HEK293 (cell line): ENCODE data around the gene PPFIA2.

Experiments
- CTCF ChIA-PET: fragments of 350-600 bp; formaldehyde crosslinking; extraction: SDS; loops from one replicate; lab custom pipeline; 2021; ENCODE audit warnings: antibody characterized with exemption; lab: Yijun Ruan, JAX
- POLR2A ChIA-PET: fragments of 300-600 bp; formaldehyde crosslinking; extraction: SDS; loops from one replicate; lab custom pipeline; 2020; ENCODE audit warnings: antibody characterized with exemption, inconsistent platforms; lab: Yijun Ruan, JAX
- H3K27ac ChIP-seq: fragments of 200-500 bp; sonication (Bioruptor generic); 2 replicates; pipeline ENCODE4 v1.5.1; 2014; ENCODE audit warnings: low read depth, low read length, control low read depth, inconsistent platforms; ENCODE audit errors: extremely low read depth
- H3K36me3 ChIP-seq, 2 experiments: fragments of 200-500 bp in 1 of 2; sonication (Bioruptor generic) in 1 of 2; 1 replicate in 1 of 2; 2 replicates in 1 of 2; pipeline ENCODE4 v1.5.1; 2014 to 2017; ENCODE audit warnings: inconsistent platforms in 2 of 2, low read length in 2 of 2; ENCODE audit not compliant: control insufficient read depth in 2 of 2, insufficient read depth in 1 of 2
- H3K4me1 ChIP-seq: fragments of 200-500 bp; sonication (Bioruptor generic); 2 replicates; pipeline ENCODE4 v1.5.1; 2014; ENCODE audit warnings: mild to moderate bottlenecking, low read length, inconsistent platforms; ENCODE audit not compliant: control insufficient read depth, insufficient read depth
- H3K4me3 ChIP-seq: 2 replicates; pipeline ENCODE4 v1.5.1; 2011; ENCODE audit warnings: low read depth, mild to moderate bottlenecking, control low read depth, low read length, moderate library complexity
- H3K9me3 ChIP-seq: fragments of 200-500 bp; sonication (Bioruptor generic); 2 replicates; pipeline ENCODE4 v1.5.1; 2014; ENCODE audit warnings: low read depth, low read length, inconsistent platforms; ENCODE audit not compliant: control insufficient read depth, insufficient read depth
- BCL11A ChIP-seq: fragments of 450-650 bp; formaldehyde crosslinking; IDR thresholded peaks from 2 replicates; pipeline ENCODE4 v1.5.1; 2016; ENCODE audit warnings: low read depth, missing biosample characterization, missing genetic modification characterization
- GLI2 ChIP-seq: fragments of 450-650 bp; formaldehyde crosslinking; IDR thresholded peaks from 2 replicates; pipeline ENCODE4; 2017; ENCODE audit warnings: missing biosample characterization, missing genetic modification characterization, low read depth, borderline replicate concordance
- KLF9 ChIP-seq: fragments of 450-650 bp; formaldehyde crosslinking; IDR thresholded peaks from 2 replicates; pipeline ENCODE4 v1.5.1; 2016; ENCODE audit warnings: missing biosample characterization, missing genetic modification characterization, low read depth
- SP3 ChIP-seq: fragments of 450-650 bp; formaldehyde crosslinking; IDR thresholded peaks from 2 replicates; pipeline ENCODE4 v1.5.1; 2016; ENCODE audit warnings: missing biosample characterization, missing genetic modification characterization
- ZNF16 ChIP-seq: fragments of 450-650 bp; formaldehyde crosslinking; IDR thresholded peaks from 2 replicates; pipeline ENCODE4 v1.5.1; 2016; ENCODE audit warnings: low read depth, missing biosample characterization, missing genetic modification characterization
- ZNF174 ChIP-seq: fragments of 450-650 bp; formaldehyde crosslinking; IDR thresholded peaks from 2 replicates; pipeline ENCODE4 v1.5.0; 2017; ENCODE audit warnings: missing biosample characterization, mild to moderate bottlenecking, missing genetic modification characterization
- ZNF239 ChIP-seq: fragments of 450-650 bp; formaldehyde crosslinking; IDR thresholded peaks from 2 replicates; pipeline ENCODE4 v1.5.1; 2016; ENCODE audit warnings: missing biosample characterization, missing genetic modification characterization
- ZNF335 ChIP-seq: fragments of 450-650 bp; formaldehyde crosslinking; conservative IDR thresholded peaks from 2 replicates; pipeline ENCODE4 v1.5.1; 2016; ENCODE audit warnings: missing biosample characterization, missing genetic modification characterization
- ZNF555 ChIP-seq: fragments of 450-650 bp; formaldehyde crosslinking; conservative IDR thresholded peaks from 2 replicates; pipeline ENCODE4 v1.5.1; 2017; ENCODE audit warnings: missing biosample characterization, mild to moderate bottlenecking, missing genetic modification characterization, inconsistent platforms
- ZNF571 ChIP-seq: fragments of 450-650 bp; formaldehyde crosslinking; IDR thresholded peaks from 2 replicates; pipeline ENCODE4 v1.5.0; 2017; ENCODE audit warnings: missing biosample characterization, missing genetic modification characterization
- ZNF623 ChIP-seq: fragments of 450-650 bp; formaldehyde crosslinking; IDR thresholded peaks from 2 replicates; pipeline ENCODE4 v1.5.1; 2016; ENCODE audit warnings: missing biosample characterization, missing genetic modification characterization
- ZNF624 ChIP-seq: fragments of 450-650 bp; formaldehyde crosslinking; IDR thresholded peaks from 2 replicates; pipeline ENCODE4 v1.5.1; 2017; ENCODE audit warnings: missing biosample characterization, missing genetic modification characterization
- ZNF629 ChIP-seq: fragments of 450-650 bp; formaldehyde crosslinking; IDR thresholded peaks from 2 replicates; pipeline ENCODE4 v1.5.1; 2017; ENCODE audit warnings: missing biosample characterization, missing genetic modification characterization
- TF ChIP-seq, protein P1 (sequence below): fragments of 450-650 bp; formaldehyde crosslinking; IDR thresholded peaks from 2 replicates; pipeline ENCODE4 v1.5.1; 2016; ENCODE audit warnings: missing biosample characterization, missing genetic modification characterization
- TF ChIP-seq, protein P2 (sequence below): fragments of 450-650 bp; formaldehyde crosslinking; IDR thresholded peaks from 2 replicates; pipeline ENCODE4 v1.5.1; 2016; ENCODE audit warnings: missing biosample characterization, missing genetic modification characterization
- TF ChIP-seq, protein P3 (sequence below): fragments of 450-650 bp; formaldehyde crosslinking; IDR thresholded peaks from 2 replicates; pipeline ENCODE4 v1.5.1; 2016; ENCODE audit warnings: missing biosample characterization, missing genetic modification characterization
- TF ChIP-seq, protein P4 (sequence below): fragments of 450-650 bp; IDR thresholded peaks from 2 replicates; pipeline ENCODE4 v1.5.1; 2018; ENCODE audit warnings: missing biosample characterization, missing genetic modification characterization
- TF ChIP-seq, protein P5 (sequence below): fragments of 450-650 bp; formaldehyde crosslinking; IDR thresholded peaks from 2 replicates; pipeline ENCODE4 v1.5.1; 2017; ENCODE audit warnings: missing biosample characterization, missing genetic modification characterization

PPFIA2 gene

DNA sequence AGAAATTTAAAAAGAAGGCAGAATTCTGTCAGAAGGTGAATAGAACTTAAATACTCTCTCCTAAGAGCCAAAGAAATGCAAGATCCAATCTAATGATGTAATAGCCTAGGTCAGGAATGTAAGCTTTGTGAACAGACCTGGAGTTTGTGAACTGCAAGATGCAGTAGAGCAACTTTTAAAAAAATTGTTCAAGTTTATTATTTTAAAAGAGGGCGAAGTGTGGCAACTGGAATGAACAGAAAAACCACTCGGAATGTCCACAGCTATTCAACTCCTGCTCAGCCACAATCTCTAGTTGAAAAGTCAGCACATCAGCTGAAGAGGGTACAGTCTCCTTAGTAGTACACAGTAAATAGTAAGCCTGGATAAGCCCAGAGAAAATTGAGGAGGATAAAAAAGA lies 228.8 kb downstream of the PPFIA2 start:
- POLR2A ChIA-PET = no interaction called here
- TF ChIP-seq, protein P1, sequence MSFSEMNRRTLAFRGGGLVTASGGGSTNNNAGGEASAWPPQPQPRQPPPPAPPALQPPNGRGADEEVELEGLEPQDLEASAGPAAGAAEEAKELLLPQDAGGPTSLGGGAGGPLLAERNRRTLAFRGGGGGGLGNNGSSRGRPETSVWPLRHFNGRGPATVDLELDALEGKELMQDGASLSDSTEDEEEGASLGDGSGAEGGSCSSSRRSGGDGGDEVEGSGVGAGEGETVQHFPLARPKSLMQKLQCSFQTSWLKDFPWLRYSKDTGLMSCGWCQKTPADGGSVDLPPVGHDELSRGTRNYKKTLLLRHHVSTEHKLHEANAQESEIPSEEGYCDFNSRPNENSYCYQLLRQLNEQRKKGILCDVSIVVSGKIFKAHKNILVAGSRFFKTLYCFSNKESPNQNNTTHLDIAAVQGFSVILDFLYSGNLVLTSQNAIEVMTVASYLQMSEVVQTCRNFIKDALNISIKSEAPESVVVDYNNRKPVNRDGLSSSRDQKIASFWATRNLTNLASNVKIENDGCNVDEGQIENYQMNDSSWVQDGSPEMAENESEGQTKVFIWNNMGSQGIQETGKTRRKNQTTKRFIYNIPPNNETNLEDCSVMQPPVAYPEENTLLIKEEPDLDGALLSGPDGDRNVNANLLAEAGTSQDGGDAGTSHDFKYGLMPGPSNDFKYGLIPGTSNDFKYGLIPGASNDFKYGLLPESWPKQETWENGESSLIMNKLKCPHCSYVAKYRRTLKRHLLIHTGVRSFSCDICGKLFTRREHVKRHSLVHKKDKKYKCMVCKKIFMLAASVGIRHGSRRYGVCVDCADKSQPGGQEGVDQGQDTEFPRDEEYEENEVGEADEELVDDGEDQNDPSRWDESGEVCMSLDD (tag by site-specific recombination) = no peak
- TF ChIP-seq, protein P2, sequence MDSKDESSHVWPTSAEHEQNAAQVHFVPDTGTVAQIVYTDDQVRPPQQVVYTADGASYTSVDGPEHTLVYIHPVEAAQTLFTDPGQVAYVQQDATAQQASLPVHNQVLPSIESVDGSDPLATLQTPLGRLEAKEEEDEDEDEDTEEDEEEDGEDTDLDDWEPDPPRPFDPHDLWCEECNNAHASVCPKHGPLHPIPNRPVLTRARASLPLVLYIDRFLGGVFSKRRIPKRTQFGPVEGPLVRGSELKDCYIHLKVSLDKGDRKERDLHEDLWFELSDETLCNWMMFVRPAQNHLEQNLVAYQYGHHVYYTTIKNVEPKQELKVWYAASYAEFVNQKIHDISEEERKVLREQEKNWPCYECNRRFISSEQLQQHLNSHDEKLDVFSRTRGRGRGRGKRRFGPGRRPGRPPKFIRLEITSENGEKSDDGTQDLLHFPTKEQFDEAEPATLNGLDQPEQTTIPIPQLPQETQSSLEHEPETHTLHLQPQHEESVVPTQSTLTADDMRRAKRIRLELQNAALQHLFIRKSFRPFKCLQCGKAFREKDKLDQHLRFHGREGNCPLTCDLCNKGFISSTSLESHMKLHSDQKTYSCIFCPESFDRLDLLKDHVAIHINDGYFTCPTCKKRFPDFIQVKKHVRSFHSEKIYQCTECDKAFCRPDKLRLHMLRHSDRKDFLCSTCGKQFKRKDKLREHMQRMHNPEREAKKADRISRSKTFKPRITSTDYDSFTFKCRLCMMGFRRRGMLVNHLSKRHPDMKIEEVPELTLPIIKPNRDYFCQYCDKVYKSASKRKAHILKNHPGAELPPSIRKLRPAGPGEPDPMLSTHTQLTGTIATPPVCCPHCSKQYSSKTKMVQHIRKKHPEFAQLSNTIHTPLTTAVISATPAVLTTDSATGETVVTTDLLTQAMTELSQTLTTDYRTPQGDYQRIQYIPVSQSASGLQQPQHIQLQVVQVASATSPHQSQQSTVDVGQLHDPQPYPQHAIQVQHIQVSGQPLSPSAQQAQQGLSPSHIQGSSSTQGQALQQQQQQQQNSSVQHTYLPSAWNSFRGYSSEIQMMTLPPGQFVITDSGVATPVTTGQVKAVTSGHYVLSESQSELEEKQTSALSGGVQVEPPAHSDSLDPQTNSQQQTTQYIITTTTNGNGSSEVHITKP = no peak
- TF ChIP-seq ZNF624 (tag by site-specific recombination) = no peak
- TF ChIP-seq, protein P3, sequence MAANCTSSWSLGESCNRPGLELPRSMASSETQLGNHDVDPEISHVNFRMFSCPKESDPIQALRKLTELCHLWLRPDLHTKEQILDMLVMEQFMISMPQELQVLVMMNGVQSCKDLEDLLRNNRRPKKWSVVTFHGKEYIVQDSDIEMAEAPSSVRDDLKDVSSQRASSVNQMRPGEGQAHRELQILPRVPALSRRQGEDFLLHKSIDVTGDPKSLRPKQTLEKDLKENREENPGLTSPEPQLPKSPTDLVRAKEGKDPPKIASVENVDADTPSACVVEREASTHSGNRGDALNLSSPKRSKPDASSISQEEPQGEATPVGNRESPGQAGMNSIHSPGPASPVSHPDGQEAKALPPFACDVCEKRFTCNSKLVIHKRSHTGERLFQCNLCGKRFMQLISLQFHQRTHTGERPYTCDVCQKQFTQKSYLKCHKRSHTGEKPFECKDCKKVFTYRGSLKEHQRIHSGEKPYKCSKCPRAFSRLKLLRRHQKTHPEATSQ (tag by site-specific recombination) = no peak
- TF ChIP-seq, protein P4, sequence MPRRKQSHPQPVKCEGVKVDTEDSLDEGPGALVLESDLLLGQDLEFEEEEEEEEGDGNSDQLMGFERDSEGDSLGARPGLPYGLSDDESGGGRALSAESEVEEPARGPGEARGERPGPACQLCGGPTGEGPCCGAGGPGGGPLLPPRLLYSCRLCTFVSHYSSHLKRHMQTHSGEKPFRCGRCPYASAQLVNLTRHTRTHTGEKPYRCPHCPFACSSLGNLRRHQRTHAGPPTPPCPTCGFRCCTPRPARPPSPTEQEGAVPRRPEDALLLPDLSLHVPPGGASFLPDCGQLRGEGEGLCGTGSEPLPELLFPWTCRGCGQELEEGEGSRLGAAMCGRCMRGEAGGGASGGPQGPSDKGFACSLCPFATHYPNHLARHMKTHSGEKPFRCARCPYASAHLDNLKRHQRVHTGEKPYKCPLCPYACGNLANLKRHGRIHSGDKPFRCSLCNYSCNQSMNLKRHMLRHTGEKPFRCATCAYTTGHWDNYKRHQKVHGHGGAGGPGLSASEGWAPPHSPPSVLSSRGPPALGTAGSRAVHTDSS = no peak
- no peak for TF ChIP-seq ZNF239
- no peak for TF ChIP-seq SP3
- TF ChIP-seq ZNF571 (tag by site-specific recombination) = no peak
- CTCF ChIA-PET = no interaction called here
- H3K4me1 ChIP-seq = no peaks in the 10 kb centered on the region
- H3K27ac ChIP-seq = no peak overlapping the region
- no peaks in the 10 kb centered on the region for H3K36me3 ChIP-seq
- H3K4me3 ChIP-seq = no peak overlapping the region
- H3K9me3 ChIP-seq = no peaks in the 10 kb centered on the region

DNA sequence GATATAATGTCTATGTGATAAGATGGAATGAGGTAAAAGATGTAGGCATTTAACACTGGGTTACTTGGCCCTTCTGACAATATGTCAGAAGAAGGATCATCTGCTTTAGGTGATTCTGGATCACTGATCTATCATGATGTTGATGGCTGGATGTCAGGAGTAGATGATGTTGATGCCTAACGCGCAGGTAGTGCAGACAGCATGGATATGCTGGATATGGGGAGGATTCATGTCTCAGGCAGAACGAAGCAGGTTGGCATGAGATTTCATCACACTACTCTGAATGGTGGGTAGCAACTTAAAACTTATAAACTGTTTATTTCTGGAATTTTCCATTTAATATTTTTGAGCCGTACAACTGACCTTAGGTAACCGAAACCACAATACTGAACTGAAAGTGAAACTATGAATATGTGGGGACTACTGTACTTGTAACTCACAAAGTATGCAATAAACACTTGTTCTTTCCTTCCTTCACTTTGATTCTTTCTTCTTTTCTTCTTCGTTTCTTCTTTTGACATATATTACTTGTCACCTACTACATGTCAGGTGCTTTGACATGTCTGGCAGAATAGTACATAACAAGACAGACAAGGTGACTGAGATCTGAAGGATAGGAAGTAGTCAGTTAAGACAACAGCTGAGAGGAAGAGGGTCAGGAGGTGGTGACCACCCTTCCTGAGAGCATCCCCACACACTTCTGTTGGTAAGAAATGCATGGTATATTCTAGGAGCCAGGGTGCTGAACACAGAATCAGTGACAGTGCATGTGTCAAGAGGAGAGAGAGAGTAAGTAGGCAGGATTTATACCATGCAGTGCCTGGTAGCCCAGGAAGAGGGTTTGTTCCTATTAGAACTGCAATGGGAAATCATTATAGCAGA lies 238.8 kb downstream of the PPFIA2 start:
- H3K4me3 ChIP-seq = no peak overlapping the region

DNA sequence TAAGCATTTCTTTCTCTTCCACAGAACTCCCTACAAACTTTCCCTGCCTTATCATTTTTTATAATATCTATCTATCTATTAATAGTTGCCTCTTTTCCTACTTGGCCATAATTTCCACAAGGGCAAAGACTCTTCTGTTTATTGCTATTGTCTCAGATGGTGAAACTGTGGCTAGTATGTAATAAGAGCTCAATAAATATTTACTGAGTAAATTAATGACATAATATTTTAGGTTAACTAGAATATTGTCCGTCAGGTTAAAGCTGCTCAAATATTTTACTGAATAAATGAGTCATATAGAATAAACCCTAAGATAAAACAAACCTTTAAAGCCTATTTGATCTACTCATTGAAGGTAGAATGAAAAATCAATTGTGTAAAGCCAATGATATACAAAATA lies 240.5 kb downstream of the PPFIA2 start:
- CTCF ChIA-PET = interaction anchor here (0.6 kb wide), 1 partner anchor 9 kb away, joined by 3 read pairs; no protein-coding TSS in a partner anchor
- POLR2A ChIA-PET = no interaction called here
- Histone ChIP-seq H3K27ac (no peak overlapping the region), H3K9me3 (no peaks in the 10 kb centered on the region), H3K36me3 (no peaks in the 10 kb centered on the region), H3K4me1 (no peaks in the 10 kb centered on the region), H3K4me3 (no peak overlapping the region)
- TF ChIP-seq ZNF623 (tag by site-specific recombination) (no peak), ZNF174 (tag by site-specific recombination) (no peak), ZNF555 (tag by site-specific recombination) (no peak), ZNF16 (tag by site-specific recombination) (no peak), BCL11A (tag by site-specific recombination) (no peak)
- TF ChIP-seq, protein P5, sequence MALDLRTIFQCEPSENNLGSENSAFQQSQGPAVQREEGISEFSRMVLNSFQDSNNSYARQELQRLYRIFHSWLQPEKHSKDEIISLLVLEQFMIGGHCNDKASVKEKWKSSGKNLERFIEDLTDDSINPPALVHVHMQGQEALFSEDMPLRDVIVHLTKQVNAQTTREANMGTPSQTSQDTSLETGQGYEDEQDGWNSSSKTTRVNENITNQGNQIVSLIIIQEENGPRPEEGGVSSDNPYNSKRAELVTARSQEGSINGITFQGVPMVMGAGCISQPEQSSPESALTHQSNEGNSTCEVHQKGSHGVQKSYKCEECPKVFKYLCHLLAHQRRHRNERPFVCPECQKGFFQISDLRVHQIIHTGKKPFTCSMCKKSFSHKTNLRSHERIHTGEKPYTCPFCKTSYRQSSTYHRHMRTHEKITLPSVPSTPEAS = no peak

More for the DNA sequence above, 238.8 kb downstream of the PPFIA2 start:
- H3K36me3 ChIP-seq = no peaks in the 10 kb centered on the region
- no peak overlapping the region for H3K27ac ChIP-seq
- ChIA-PET CTCF (no interaction called here), POLR2A (no interaction called here)
- no peaks in the 10 kb centered on the region for H3K9me3 ChIP-seq
- TF ChIP-seq GLI2 (tag by site-specific recombination) (no peak), ZNF335 (tag by site-specific recombination) (no peak), ZNF629 (no peak), KLF9 (no peak), BCL11A (tag by site-specific recombination) (no peak)
- H3K4me1 ChIP-seq = no peaks in the 10 kb centered on the region
